HEK293T (cell line): ENCODE measurements around the gene HOXA9.

Experiments used
- CTCF ChIA-PET: fragments of 350-600 bp; formaldehyde crosslinking; extraction: SDS; loops from one replicate; lab custom pipeline; 2021; ENCODE audit warnings: antibody characterized with exemption, inconsistent platforms; lab: Yijun Ruan, JAX
- POLR2A ChIA-PET: fragments of 350-600 bp; formaldehyde crosslinking; extraction: SDS; loops from one replicate; lab custom pipeline; 2020; ENCODE audit warnings: antibody characterized with exemption, inconsistent platforms; lab: Yijun Ruan, JAX
- DNase-seq: peaks from one replicate; pipeline ENCODE4 v3.0.0; 2012; ENCODE audit warnings: mixed read lengths; ENCODE audit errors: extremely low spot score
- ARNT ChIP-seq: fragments of 450-650 bp; IDR thresholded peaks from 2 replicates; pipeline ENCODE4 v1.6.1; 2017; ENCODE audit warnings: mild to moderate bottlenecking
- BHLHE40 ChIP-seq: fragments of 450-650 bp; IDR thresholded peaks from 2 replicates; pipeline ENCODE4 v1.6.1; 2016; ENCODE audit warnings: mild to moderate bottlenecking, moderate library complexity, borderline replicate concordance
- CTBP1 ChIP-seq: fragments of 450-650 bp; IDR thresholded peaks from 2 replicates; pipeline ENCODE4 v1.6.1; 2016; ENCODE audit warnings: borderline replicate concordance
- ELF4 ChIP-seq: fragments of 450-650 bp; IDR thresholded peaks from 2 replicates; pipeline ENCODE4 v1.6.1; 2017; ENCODE audit warnings: antibody characterized with exemption
- FOXA1 ChIP-seq: fragments of 450-650 bp; IDR thresholded peaks from 2 replicates; pipeline ENCODE4 v1.6.1; 2016; ENCODE audit warnings: mild to moderate bottlenecking
- FOXK2 ChIP-seq: fragments of 450-650 bp; IDR thresholded peaks from 2 replicates; pipeline ENCODE4 v1.6.1; 2016; ENCODE audit warnings: mild to moderate bottlenecking
- FOXM1 ChIP-seq: fragments of 450-650 bp; IDR thresholded peaks from 2 replicates; pipeline ENCODE4 v1.6.1; 2017; ENCODE audit warnings: mild to moderate bottlenecking, borderline replicate concordance
- HDGF ChIP-seq: fragments of 450-650 bp; IDR thresholded peaks from 2 replicates; pipeline ENCODE4 v1.6.1; 2017; ENCODE audit warnings: antibody characterized with exemption, borderline replicate concordance
- L3MBTL2 ChIP-seq: fragments of 450-650 bp; conservative IDR thresholded peaks from 2 replicates; pipeline ENCODE4 v1.6.1; 2016; ENCODE audit warnings: mild to moderate bottlenecking
- LEF1 ChIP-seq: fragments of 450-650 bp; IDR thresholded peaks from 2 replicates; pipeline ENCODE4 v1.6.1; 2017; ENCODE audit warnings: mild to moderate bottlenecking, borderline replicate concordance
- NFRKB ChIP-seq: fragments of 450-650 bp; IDR thresholded peaks from 2 replicates; pipeline ENCODE4 v1.6.1; 2016; ENCODE audit warnings: mild to moderate bottlenecking, moderate library complexity
- PKNOX1 ChIP-seq: fragments of 450-650 bp; IDR thresholded peaks from 2 replicates; pipeline ENCODE4 v1.6.1; 2016
- SP1 ChIP-seq: fragments of 450-650 bp; IDR thresholded peaks from 2 replicates; pipeline ENCODE4 v1.6.1; 2017
- SUZ12 ChIP-seq: fragments of 450-650 bp; IDR thresholded peaks from 2 replicates; pipeline ENCODE4 v1.6.1; 2016; ENCODE audit warnings: mild to moderate bottlenecking
- TARDBP ChIP-seq: fragments of 450-650 bp; IDR thresholded peaks from 2 replicates; pipeline ENCODE4 v1.6.1; 2016
- ZNF384 ChIP-seq: fragments of 450-650 bp; IDR thresholded peaks from 2 replicates; pipeline ENCODE4 v1.6.1; 2016

Gene HOXA9

GRCh38 chr7:27128034-27128433 is 37.3 kb downstream of the HOXA9 start:
- ChIA-PET CTCF (interaction anchor here (1.3 kb wide), 1 partner anchor 33 kb away, joined by 5 read pairs; no protein-coding TSS in a partner anchor), POLR2A (interaction anchor here (0.8 to 5.3 kb wide), 3 partner anchors 11 to 25 kb away, joined by 3 to 103 read pairs (median 3); partner anchors contain the start of gene HOXA3)
- no peak for TF ChIP-seq FOXK2
- TF ChIP-seq NFRKB, result no peak
- TF ChIP-seq ZNF384, result no peak
- TF ChIP-seq HDGF, result no peak
- no peak for TF ChIP-seq TARDBP
- no peak for DNase-seq

- POLR2A ChIA-PET, result interaction anchor here (0.8 to 1.0 kb wide), 3 partner anchors 11 to 13 kb away, joined by 3 to 4 read pairs (median 3); no protein-coding TSS in a partner anchor
Measured at GRCh38 chr7:27126596-27127327, 38.6 kb downstream of the HOXA9 start.

GRCh38 chr7:27125986-27126394 is 39.3 kb downstream of the HOXA9 start:
- ChIA-PET POLR2A (interaction anchor here (0.8 to 1.0 kb wide), 2 partner anchors 11 to 13 kb away, joined by 3 to 4 read pairs; no protein-coding TSS in a partner anchor), CTCF (no interaction called here)
- TF ChIP-seq PKNOX1, result peak; percentile 72
- no peak for TF ChIP-seq NFRKB
- TF ChIP-seq TARDBP, result no peak
- TF ChIP-seq ELF4, result no peak
- DNase-seq, result no peak

More at GRCh38 chr7:27126596-27127327, 38.6 kb downstream of the HOXA9 start:
- TF ChIP-seq HDGF, result no peak
- no peak for TF ChIP-seq FOXA1
- no peak for TF ChIP-seq PKNOX1
- no peak for TF ChIP-seq FOXK2
- TF ChIP-seq NFRKB, result no peak
- no peak for TF ChIP-seq SP1
- TF ChIP-seq SUZ12, result no peak
- TF ChIP-seq ARNT, result no peak
- no peak for TF ChIP-seq ELF4
- no peak for TF ChIP-seq L3MBTL2
- no peak for TF ChIP-seq LEF1
- no peak for TF ChIP-seq TARDBP
- no peak for TF ChIP-seq BHLHE40
- no peak for TF ChIP-seq FOXM1
- TF ChIP-seq CTBP1, result no peak
- TF ChIP-seq ZNF384, result no peak; the same call in 1 of the 2 replicates
- CTCF ChIA-PET, result no interaction called here
- DNase-seq, result no peak

GRCh38 chr7:27124902-27125689 is 40.2 kb downstream of the HOXA9 start:
- POLR2A ChIA-PET, result interaction anchor here (1.1 kb wide), 1 partner anchor 10 kb away, joined by 3 read pairs; no protein-coding TSS in a partner anchor
- no peak for DNase-seq
- TF ChIP-seq LEF1, result no peak
- no peak for TF ChIP-seq L3MBTL2
- no peak for TF ChIP-seq BHLHE40
- no peak for TF ChIP-seq FOXM1
- no peak for TF ChIP-seq PKNOX1
- TF ChIP-seq NFRKB, result no peak
- no peak for TF ChIP-seq SP1
- no peak for TF ChIP-seq FOXK2
- TF ChIP-seq FOXA1, result no peak
- TF ChIP-seq ARNT, result no peak
- no peak for TF ChIP-seq TARDBP
- TF ChIP-seq SUZ12, result no peak
- no peak for TF ChIP-seq ZNF384
- TF ChIP-seq HDGF, result no peak
- no peak for TF ChIP-seq CTBP1
- no peak for TF ChIP-seq ELF4
- CTCF ChIA-PET, result no interaction called here

GRCh38 chr7:27124096-27124901 is 41.0 kb downstream of the HOXA9 start:
- CTCF ChIA-PET, result no interaction called here
- DNase-seq, result no peak
- TF ChIP-seq NFRKB (no peak), L3MBTL2 (no peak), SUZ12 (no peak), ZNF384 (no peak), TARDBP (no peak), PKNOX1 (no peak), ARNT (no peak), ELF4 (no peak), LEF1 (no peak), FOXK2 (no peak), FOXA1 (no peak), BHLHE40 (no peak), CTBP1 (no peak), SP1 (no peak), FOXM1 (no peak), HDGF (no peak)
- POLR2A ChIA-PET, result interaction anchor here (1.1 kb wide), 1 partner anchor 9 kb away, joined by 3 read pairs; no protein-coding TSS in a partner anchor
